T-cell (primary cell): Measurements from ENCODE around the gene EFCAB14. TPM values are rescaled to one million over a fixed set of nuclear protein-coding genes. Genes with fewer than 3 reads are reported as not detected.

Experiments
- ATAC-seq, 4 experiments: fragments of 200-7000 bp in 3 of 4; fragments of 150-1000 bp in 1 of 4; cut with Tn5 transposase; replicated peaks in 1 of 4; 1 replicate in 3 of 4; 2 replicates in 1 of 4; pipeline ENCODE4 v1.10.0; 2021; ENCODE audit warnings: moderate library complexity in 3 of 4, mild to moderate bottlenecking in 2 of 4, moderate number of reproducible peaks in 1 of 4
- CTCF ChIA-PET, 2 donors: fragments of 300-600 bp; sonication (Branson Sonifier 250); formaldehyde crosslinking; loops; one replicate each; lab custom pipeline; 2022; ENCODE audit warnings: antibody characterized with exemption in 2 of 2; lab: Charles Lee
- POLR2A ChIA-PET, 2 donors: fragments of 300-600 bp; sonication (Branson Sonifier 250); formaldehyde crosslinking; loops; one replicate each; lab custom pipeline; 2022; ENCODE audit warnings: antibody characterized with exemption in 2 of 2; lab: Charles Lee
- DNase-seq, 35 experiments: peaks; one replicate each; pipeline versions ENCODE4 v3.0.0 to v3.0.0-alpha.2; 2013 to 2023
- H3K27ac ChIP-seq: one replicate; pipeline ENCODE4 v1.5.1; 2013; ENCODE audit warnings: low read length
- H3K27me3 ChIP-seq, 2 experiments: replicated peaks in 1 of 2; 1 replicate in 1 of 2; 2 replicates in 1 of 2; pipeline versions ENCODE4 v1.6.1 to v1.7.0; 2013; ENCODE audit warnings: low read length in 1 of 2, mixed read lengths in 1 of 2; ENCODE audit not compliant: control insufficient read depth in 2 of 2, insufficient read depth in 2 of 2; ENCODE audit errors: extremely low read depth in 1 of 2
- H3K36me3 ChIP-seq, 2 donors: 1 replicate in 1 of 2; 2 replicates in 1 of 2; pipeline versions ENCODE4 v1.6.1 to v1.7.0; 2013; ENCODE audit warnings: low read length in 1 of 2; ENCODE audit not compliant: control insufficient read depth in 2 of 2, insufficient read depth in 1 of 2; ENCODE audit errors: extremely low read depth in 1 of 2
- H3K4me1 ChIP-seq, 2 experiments: 1 replicate in 1 of 2; 2 replicates in 1 of 2; pipeline versions ENCODE4 v1.6.1 to v1.7.0; 2013; ENCODE audit warnings: low read length in 2 of 2, mixed read lengths in 1 of 2; ENCODE audit not compliant: insufficient read depth in 2 of 2, control insufficient read depth in 1 of 2; ENCODE audit errors: extremely low read depth in 1 of 2
- H3K4me3 ChIP-seq, 2 donors: 1 replicate in 1 of 2; 2 replicates in 1 of 2; pipeline versions ENCODE4 v1.5.1 to v1.7.0; 2013; ENCODE audit warnings: mild to moderate bottlenecking in 2 of 2, low read length in 1 of 2, moderate library complexity in 1 of 2; ENCODE audit not compliant: control insufficient read depth in 1 of 2; ENCODE audit errors: extremely low read depth in 1 of 2
- H3K9me3 ChIP-seq: 2 replicates; pipeline ENCODE4 v1.7.0; 2013
- H3K27ac Mint-ChIP-seq, 2 donors: one replicate each; pipeline ENCODE4 v1.8.0; 2020 to 2021; ENCODE audit warnings: mild to moderate bottlenecking in 2 of 2, mixed read lengths in 2 of 2
- H3K27me3 Mint-ChIP-seq, 2 donors: one replicate each; pipeline ENCODE4 v1.8.0; 2021 to 2022; ENCODE audit warnings: mixed read lengths in 2 of 2
- H3K36me3 Mint-ChIP-seq: one replicate; pipeline ENCODE4 v1.8.0; 2021; ENCODE audit warnings: mixed read lengths
- H3K4me1 Mint-ChIP-seq, 3 donors: one replicate each; pipeline ENCODE4 v1.8.0; 2020 to 2022; ENCODE audit warnings: mixed read lengths in 3 of 3, mild to moderate bottlenecking in 1 of 3
- H3K4me3 Mint-ChIP-seq, 3 donors: one replicate each; pipeline ENCODE4 v1.8.0; 2020 to 2022; ENCODE audit warnings: mild to moderate bottlenecking in 3 of 3, mixed read lengths in 3 of 3, moderate library complexity in 3 of 3
- H3K9me3 Mint-ChIP-seq, 3 donors: one replicate each; pipeline ENCODE4 v1.8.0; 2020 to 2022; ENCODE audit warnings: mixed read lengths in 3 of 3
- whole genome bisulfite sequencing: methylation state at CpG from one replicate; pipeline ENCODE4 v1.1.5; 2013; ENCODE audit warnings: missing lambda C conversion rate; ENCODE audit not compliant: insufficient coverage; 5-methylcytosine and 5-hydroxymethylcytosine counted together
- total RNA-seq, 35 experiments: library from RNA in 6 of 35; stranded (reverse) in 6 of 35; fragments of 120-200 nt in 1 of 35; gene quantifications; one replicate each; pipeline versions ENCODE4 v1.2.1 to v1.2.4 and lab custom pipeline; 2013 to 2026

Gene EFCAB14
- total RNA-seq, 5 donors from 2014 or later (not counting 1 experiment from before 2014, with no cell fraction given): 78.0 to 90.2 (median 82.5) TPM

- H3K4me3 Mint-ChIP-seq: peak overlapping the region; percentile 88 to 92 (median 88)
- Histone ChIP-seq H3K4me1 (peaks cover 22 to 27% of the 10 kb centered on the region in 2 experiments), H3K27ac (peak overlapping the region; percentile 33), H3K4me3 (peak overlapping the region; percentile 67 to 74), H3K9me3 (no peaks in the 10 kb centered on the region), H3K36me3 (peaks cover 5 to 34% of the 10 kb centered on the region in 2 donors), H3K27me3 (no peaks in the 10 kb centered on the region)
- no peaks in the 10 kb centered on the region for H3K27me3 Mint-ChIP-seq
- peak overlapping the region; percentile 83 to 85 for H3K27ac Mint-ChIP-seq
- 9% methylated on average over 10 of the region's 12 CpGs for WGBS
- H3K36me3 Mint-ChIP-seq: peaks cover 16% of the 10 kb centered on the region
- DNase-seq (peak in 1 of 35 experiments; percentile 12), ATAC-seq (no peak)
- H3K4me1 Mint-ChIP-seq: peaks cover 33 to 49% (median 48%) of the 10 kb centered on the region in 3 donors
- H3K9me3 Mint-ChIP-seq: no peaks in the 10 kb centered on the region
- ChIA-PET CTCF (interaction anchor here (0.5 to 0.6 kb wide), 2 partner anchors 9 to 192 kb away, joined by 3 read pairs; no protein-coding TSS in a partner anchor), POLR2A (interaction anchor here in 1 of 2 donors (0.6 kb wide), 1 partner anchor 231 kb away, joined by 8 read pairs; no protein-coding TSS in a partner anchor)
Measured at GRCh38 chr1:46718340-46718726, 581 bp downstream of the EFCAB14 start.

DNA sequence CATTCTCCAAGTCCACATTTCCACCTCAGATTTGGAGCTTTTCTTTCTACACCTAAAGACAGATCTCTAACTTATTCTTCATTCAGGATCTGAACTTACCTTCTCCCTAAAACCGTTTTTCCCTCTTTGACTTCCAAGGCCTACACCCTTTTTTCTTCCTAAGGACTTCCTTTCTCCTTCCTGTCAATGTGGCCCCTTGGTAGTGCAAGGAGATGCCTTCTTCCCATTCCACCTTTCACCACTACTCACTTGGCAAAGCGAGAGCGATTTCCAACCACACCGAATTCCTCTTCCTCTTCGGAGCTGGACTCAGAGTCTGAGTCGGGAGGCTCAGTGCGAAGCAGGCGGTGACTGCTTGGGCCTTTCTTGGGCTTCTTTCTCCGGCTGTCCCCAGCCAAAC is 1.3 kb downstream of the EFCAB14 start:
- ChIA-PET CTCF (no interaction called here), POLR2A (interaction anchor here in 1 of 2 donors (0.7 kb wide), 1 partner anchor 9 kb away, joined by 9 read pairs; no protein-coding TSS in a partner anchor)
- H3K4me1 ChIP-seq: peaks cover 22 to 27% of the 10 kb centered on the region in 2 experiments
- DNase-seq (no peak), ATAC-seq (no peak)
- no peak overlapping the region for H3K27ac ChIP-seq
- H3K4me3 ChIP-seq: peak overlapping the region; percentile 67 to 74
- Mint-ChIP-seq H3K9me3 (no peaks in the 10 kb centered on the region), H3K27me3 (no peaks in the 10 kb centered on the region), H3K4me3 (peak overlapping the region; percentile 88 to 92 (median 88)), H3K27ac (peak overlapping the region; percentile 83 to 85), H3K36me3 (peaks cover 19% of the 10 kb centered on the region), H3K4me1 (peaks cover 33 to 50% (median 49%) of the 10 kb centered on the region in 3 donors)
- H3K36me3 ChIP-seq: peaks cover 5 to 38% of the 10 kb centered on the region in 2 donors
- 88% methylated on average over 7 of the region's 9 CpGs for WGBS
- no peaks in the 10 kb centered on the region for H3K9me3 ChIP-seq
- no peaks in the 10 kb centered on the region for H3K27me3 ChIP-seq

- Mint-ChIP-seq H3K36me3 (peaks cover 30% of the 10 kb centered on the region), H3K4me1 (peaks cover 42 to 64% (median 62%) of the 10 kb centered on the region in 3 donors), H3K4me3 (no peak overlapping the region), H3K9me3 (no peaks in the 10 kb centered on the region), H3K27ac (peak overlapping the region in 1 of 2 donors; percentile 16), H3K27me3 (no peaks in the 10 kb centered on the region)
- H3K27me3 ChIP-seq: no peaks in the 10 kb centered on the region
- ATAC-seq: no peak
- H3K27ac ChIP-seq: no peak overlapping the region
- H3K9me3 ChIP-seq: no peaks in the 10 kb centered on the region
- ChIA-PET POLR2A (no interaction called here), CTCF (interaction anchor here in 1 of 2 donors (0.7 kb wide), 1 partner anchor 10 kb away, joined by 3 read pairs; no protein-coding TSS in a partner anchor)
- no CpG with 5 or more reads among the region's 3 CpGs for WGBS
- H3K4me1 ChIP-seq: peaks cover 22 to 27% of the 10 kb centered on the region in 2 experiments
- peaks cover 16 to 60% of the 10 kb centered on the region in 2 donors for H3K36me3 ChIP-seq
- no peak for DNase-seq
- H3K4me3 ChIP-seq: no peak overlapping the region
Measured at GRCh38 chr1:46714976-46715375, 3.9 kb downstream of the EFCAB14 start.

DNA sequence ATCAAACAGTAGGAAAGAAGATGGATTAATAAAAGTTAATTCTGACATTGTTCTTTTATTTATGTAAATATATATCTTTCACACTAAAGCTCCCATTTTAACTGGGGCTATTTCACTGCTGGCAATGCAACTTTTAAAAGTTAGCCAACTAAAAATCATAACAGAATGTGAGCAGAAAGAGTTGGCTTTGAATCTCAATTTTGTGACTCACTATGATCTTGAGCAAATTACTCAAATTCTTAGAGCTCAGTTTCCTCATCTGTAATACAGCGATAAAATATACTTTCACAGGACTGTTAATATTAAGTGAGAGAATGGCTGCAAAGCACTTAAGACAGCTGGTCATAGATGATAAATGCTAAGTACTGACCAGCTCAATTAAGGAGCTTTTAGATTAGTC is 10.8 kb downstream of the EFCAB14 start:
- Mint-ChIP-seq H3K4me3 (no peak overlapping the region), H3K4me1 (peaks cover 25 to 43% (median 36%) of the 10 kb centered on the region in 3 donors), H3K27ac (no peak overlapping the region), H3K9me3 (no peaks in the 10 kb centered on the region), H3K36me3 (peaks cover 53% of the 10 kb centered on the region), H3K27me3 (no peaks in the 10 kb centered on the region)
- WGBS: no CpG with 5 or more reads among the region's 1 CpG
- DNase-seq (no peak), ATAC-seq (no peak)
- POLR2A ChIA-PET: interaction anchor here in 1 of 2 donors (1.0 kb wide), 1 partner anchor 10 kb away, joined by 9 read pairs; no protein-coding TSS in a partner anchor
- Histone ChIP-seq H3K4me3 (no peak overlapping the region), H3K27me3 (no peaks in the 10 kb centered on the region), H3K4me1 (no peaks in the 10 kb centered on the region), H3K27ac (no peak overlapping the region), H3K36me3 (peaks cover 14 to 76% of the 10 kb centered on the region in 2 donors), H3K9me3 (no peaks in the 10 kb centered on the region)
- CTCF ChIA-PET: interaction anchor here in 1 of 2 donors (0.7 kb wide), 1 partner anchor 621 kb away, joined by 3 read pairs; no protein-coding TSS in a partner anchor

DNA sequence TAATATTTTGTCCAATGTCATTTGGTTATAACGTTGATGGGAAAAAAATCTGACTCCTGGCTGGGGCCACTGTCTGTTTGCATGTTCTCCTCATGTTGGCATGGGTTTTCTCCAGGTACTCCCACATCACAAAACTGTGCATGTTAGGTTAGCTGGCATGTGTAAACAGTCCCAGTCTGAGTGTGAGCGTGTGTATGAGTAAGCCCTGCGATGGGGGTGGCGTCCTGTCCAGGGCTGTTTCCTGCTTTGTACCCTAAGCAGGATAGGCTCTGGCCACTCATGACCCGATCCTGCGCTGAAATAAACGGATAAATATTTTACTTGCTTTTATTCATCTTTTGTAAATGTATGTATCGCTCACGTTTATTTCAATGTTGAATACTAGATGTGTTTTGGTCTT is 13.5 kb downstream of the EFCAB14 start:
- H3K4me3 Mint-ChIP-seq: no peak overlapping the region
- H3K27me3 ChIP-seq: no peaks in the 10 kb centered on the region
- peaks cover 5 to 55% of the 10 kb centered on the region in 2 donors for H3K36me3 ChIP-seq
- no peak overlapping the region for H3K27ac ChIP-seq
- no peaks in the 10 kb centered on the region for H3K27me3 Mint-ChIP-seq
- H3K4me1 Mint-ChIP-seq: peaks cover 42 to 49% (median 43%) of the 10 kb centered on the region in 3 donors
- H3K4me3 ChIP-seq: no peak overlapping the region
- H3K27ac Mint-ChIP-seq: no peak overlapping the region
- no peaks in the 10 kb centered on the region for H3K4me1 ChIP-seq
- DNase-seq (no peak), ATAC-seq (no peak)
- ChIA-PET CTCF (no interaction called here), POLR2A (no interaction called here)
- no peaks in the 10 kb centered on the region for H3K9me3 Mint-ChIP-seq
- 94% methylated on average over 3 of the region's 9 CpGs for WGBS
- no peaks in the 10 kb centered on the region for H3K9me3 ChIP-seq
- peaks cover 57% of the 10 kb centered on the region for H3K36me3 Mint-ChIP-seq

- H3K4me3 Mint-ChIP-seq: no peak overlapping the region
- Histone ChIP-seq H3K9me3 (no peaks in the 10 kb centered on the region), H3K27me3 (no peaks in the 10 kb centered on the region), H3K4me1 (peaks cover 0 to 2% of the 10 kb centered on the region in 2 experiments), H3K4me3 (no peak overlapping the region), H3K27ac (no peak overlapping the region), H3K36me3 (peaks cover 6 to 53% of the 10 kb centered on the region in 2 donors)
- no peak for ATAC-seq
- no peaks in the 10 kb centered on the region for H3K9me3 Mint-ChIP-seq
- no CpG with 5 or more reads among the region's 3 CpGs for WGBS
- H3K27me3 Mint-ChIP-seq: no peaks in the 10 kb centered on the region
- ChIA-PET CTCF (interaction anchor here in 1 of 2 donors (0.6 kb wide), 1 partner anchor 239 kb away, joined by 3 read pairs; no protein-coding TSS in a partner anchor), POLR2A (interaction anchor here in 1 of 2 donors (0.9 kb wide), 1 partner anchor 15 kb away, joined by 3 read pairs; the partner anchor contains the start of gene EFCAB14)
- no peak for DNase-seq
- H3K36me3 Mint-ChIP-seq: peaks cover 54% of the 10 kb centered on the region
- H3K4me1 Mint-ChIP-seq: peaks cover 41 to 52% (median 51%) of the 10 kb centered on the region in 3 donors
- H3K27ac Mint-ChIP-seq: peak overlapping the region in 1 of 2 donors; percentile 11
Measured at GRCh38 chr1:46703927-46704641, 14.8 kb downstream of the EFCAB14 start.
